ENCODE measurements around the gene NFKBIB. TPM values are rescaled to one million over a fixed set of nuclear protein-coding genes. Genes with fewer than 3 reads are reported as not detected.
"Not testable (repeated sequence)": the region's sequence is repeated elsewhere in the genome, so short reads cannot be mapped to it uniquely, and the experiment has no call there.

NFKBIB gene
- total and polyA plus RNA-seq, 2 of the 13 experiments (the other 11 are each of a cell fraction or from before 2014, with no cell fraction given): 8.6 to 14.9 TPM

- WGBS (ENCODE audit: low lambda C conversion rate): 90% methylated on average over 3 of the region's 3 CpGs
- FAIRE-seq (no peak), ATAC-seq (no peak), DNase-seq (ENCODE audit: low spot score) (no peak)
- peaks cover 6% of the 10 kb centered on the region for H3K79me2 ChIP-seq (ENCODE audit: insufficient read depth, low read length)
- ChIA-PET POLR2A (interaction anchor here (1.1 to 1.5 kb wide), 2 partner anchors 31 to 74 kb away, joined by 3 to 7 read pairs; partner anchors contain the start of genes MRPS12 and SARS2), CTCF (ENCODE audit: low intra/inter-chr PET ratio, low total read pairs) (no interaction called here)
- H4K20me1 ChIP-seq (ENCODE audit: insufficient read depth, low read length): no peaks in the 10 kb centered on the region
- intact Hi-C loops (cut with micrococcal nuclease; ENCODE audit: unreplicated experiment) (no loop called here), in situ Hi-C loops (cut with HindIII; ENCODE audit: extremely low pct_ligation_motif_present, low pct_unique_long_range_greater_than_20kb) (no loop called here)
- H3K4me1 ChIP-seq (ENCODE audit: insufficient read depth, low read length): peaks cover 51% of the 10 kb centered on the region
- H3K9ac ChIP-seq (ENCODE audit: insufficient read depth, low read depth, low read length): peak overlapping the region; percentile 56
- no peak overlapping the region for H2AFZ ChIP-seq (ENCODE audit: low read length)
- no peaks in the 10 kb centered on the region for H3K9me3 ChIP-seq (ENCODE audit: low read length)
- BruUV-seq (replicated peaks): no TSS peak
- peak overlapping the region; percentile 67 for H3K4me2 ChIP-seq (ENCODE audit: low read depth, low read length)
- TF ChIP-seq SP140L (CRISPR knock-in tag; IDR thresholded peaks at IDR 0.05; ENCODE audit: borderline replicate concordance) (no peak), RAD21 (CRISPR knock-in tag; IDR thresholded peaks at IDR 0.05) (no peak), KAT2B (IDR thresholded peaks at IDR 0.05; ENCODE audit: borderline replicate concordance, low read depth, low read length) (no peak)
- H3K4me3 ChIP-seq (replicated peaks in 1 of 3; ENCODE audit: insufficient read depth in 1 of 3, low read depth in 2 of 3, low read length in 3 of 3): peak overlapping the region in 1 of 3 experiments; percentile 56; a peak in 1 of 6 replicates
- no peaks in the 10 kb centered on the region; a peak in 1 of 5 replicates for H3K27me3 ChIP-seq (ENCODE audit: control insufficient read depth in 1 of 2, insufficient read depth in 2 of 2, low read length in 2 of 2)
- H3K36me3 ChIP-seq (replicated peaks in 1 of 2; ENCODE audit: control insufficient read depth in 1 of 2, insufficient read depth in 2 of 2, low read length in 2 of 2): no peaks in the 10 kb centered on the region
- H3K27ac ChIP-seq (ENCODE audit: extremely low read length, insufficient read depth, low read length): peak overlapping the region; percentile 75
Observed at GRCh38 chr19:38856813-38857212, 43.0 kb upstream of the NFKBIB start.

DNA sequence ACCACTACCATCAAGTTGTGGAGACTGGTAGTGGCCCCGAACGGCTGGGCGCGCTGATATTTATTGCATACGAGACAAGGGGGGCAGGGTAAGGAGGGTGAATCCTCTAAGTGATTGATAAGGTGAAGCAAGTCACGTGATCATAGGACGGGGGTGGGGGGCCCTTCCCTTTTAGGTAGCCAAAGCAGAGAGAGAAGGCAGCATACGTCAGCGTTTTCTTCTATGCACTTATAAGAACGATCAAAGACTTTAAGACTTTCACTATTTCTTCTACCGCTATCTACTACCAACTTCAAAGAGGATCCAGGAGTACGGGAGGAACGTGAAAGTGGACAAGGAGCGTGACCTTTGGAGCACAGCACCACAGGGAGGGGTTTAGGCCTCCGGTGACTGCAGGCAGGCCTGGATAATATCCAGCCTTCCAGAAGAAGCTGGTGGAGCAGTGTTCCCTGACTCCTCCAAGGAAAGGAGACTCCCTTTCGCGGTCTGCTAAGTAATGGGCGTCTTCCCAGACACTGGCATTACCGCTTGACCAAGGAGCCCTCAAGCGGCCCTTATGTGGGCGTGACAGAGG lies 40.1 kb upstream of the NFKBIB start:
- in situ Hi-C loops (cut with HindIII; ENCODE audit: extremely low pct_ligation_motif_present, low pct_unique_long_range_greater_than_20kb); H3K27me3 ChIP-seq (ENCODE audit: control insufficient read depth in 1 of 2, insufficient read depth in 2 of 2, low read length in 2 of 2); H4K20me1 ChIP-seq (ENCODE audit: insufficient read depth, low read length); H3K79me2 ChIP-seq (ENCODE audit: insufficient read depth, low read length); H2AFZ ChIP-seq (ENCODE audit: low read length); DNase-seq (ENCODE audit: low spot score); ATAC-seq; H3K36me3 ChIP-seq (replicated peaks in 1 of 2; ENCODE audit: control insufficient read depth in 1 of 2, insufficient read depth in 2 of 2, low read length in 2 of 2); H3K9me3 ChIP-seq (ENCODE audit: low read length); intact Hi-C loops (cut with micrococcal nuclease; ENCODE audit: unreplicated experiment); CTCF ChIA-PET (ENCODE audit: low intra/inter-chr PET ratio, low total read pairs); TF ChIP-seq HNF4G (CRISPR knock-in tag; IDR thresholded peaks at IDR 0.05; ENCODE audit: borderline replicate concordance, low read depth): not testable (repeated sequence)
- Histone ChIP-seq H3K9ac (ENCODE audit: insufficient read depth, low read depth, low read length) (peak overlapping the region; percentile 55), H3K27ac (ENCODE audit: extremely low read length, insufficient read depth, low read length) (peak overlapping the region; percentile 54), H3K4me1 (ENCODE audit: insufficient read depth, low read length) (peaks cover 54% of the 10 kb centered on the region), H3K4me3 (replicated peaks in 1 of 3; ENCODE audit: insufficient read depth in 1 of 3, low read depth in 2 of 3, low read length in 3 of 3) (peak overlapping the region; percentile 54 to 57 (median 56); a peak in 5 of 6 replicates), H3K4me2 (ENCODE audit: low read depth, low read length) (peak overlapping the region; percentile 74)
- POLR2A ChIA-PET: interaction anchor here (1.3 to 2.4 kb wide), 6 partner anchors 8 to 71 kb away, joined by 3 to 12 read pairs (median 8); partner anchors contain the start of genes ECH1, MRPS12 and SARS2
- BruUV-seq (replicated peaks): TSS peak; percentile 94
- WGBS (ENCODE audit: low lambda C conversion rate): under 1% methylated on average over 18 of the region's 21 CpGs
- peak; percentile 86 for FAIRE-seq
- 0 out of 2 replicates have a peak, but pooled peaks have one; percentile 12 for TF ChIP-seq BHLHE40 (IDR thresholded peaks at IDR 0.05; ENCODE audit: low read length)
- peak; percentile 34 for TF ChIP-seq MAFF (IDR thresholded peaks at IDR 0.05; ENCODE audit: low read depth, low read length)
- TF ChIP-seq PHF8 (CRISPR knock-in tag; IDR thresholded peaks at IDR 0.05): peak; percentile 37; the same call in 1 of the 2 replicates
- TF ChIP-seq PATZ1 (CRISPR knock-in tag; IDR thresholded peaks at IDR 0.05): peak; percentile 68
- TF ChIP-seq, protein P1, sequence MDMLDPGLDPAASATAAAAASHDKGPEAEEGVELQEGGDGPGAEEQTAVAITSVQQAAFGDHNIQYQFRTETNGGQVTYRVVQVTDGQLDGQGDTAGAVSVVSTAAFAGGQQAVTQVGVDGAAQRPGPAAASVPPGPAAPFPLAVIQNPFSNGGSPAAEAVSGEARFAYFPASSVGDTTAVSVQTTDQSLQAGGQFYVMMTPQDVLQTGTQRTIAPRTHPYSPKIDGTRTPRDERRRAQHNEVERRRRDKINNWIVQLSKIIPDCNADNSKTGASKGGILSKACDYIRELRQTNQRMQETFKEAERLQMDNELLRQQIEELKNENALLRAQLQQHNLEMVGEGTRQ (IDR thresholded peaks at IDR 0.05; ENCODE audit: low read depth, low read length): peak; percentile 51
- TF ChIP-seq, protein P1 (CRISPR knock-in tag; IDR thresholded peaks at IDR 0.05; ENCODE audit: borderline replicate concordance): peak; percentile 39; the same call in 1 of the 2 replicates
- peak; percentile 40; the same call in 1 of the 2 replicates for TF ChIP-seq HNF4G (IDR thresholded peaks at IDR 0.05; ENCODE audit: borderline replicate concordance, low read depth, low read length)
- peak; percentile 31; the same call in 1 of the 2 replicates for TF ChIP-seq TBX2 (CRISPR knock-in tag; IDR thresholded peaks at IDR 0.05; ENCODE audit: borderline replicate concordance)
